ENCODE results near the gene PHLDA1. TPM values are rescaled to one million over a fixed set of nuclear protein-coding genes. Genes with fewer than 3 reads are reported as not detected.

PHLDA1 gene
- total and polyA plus RNA-seq, 7 donors = 2.4 to 10.9 (median 5.3) TPM

DNA sequence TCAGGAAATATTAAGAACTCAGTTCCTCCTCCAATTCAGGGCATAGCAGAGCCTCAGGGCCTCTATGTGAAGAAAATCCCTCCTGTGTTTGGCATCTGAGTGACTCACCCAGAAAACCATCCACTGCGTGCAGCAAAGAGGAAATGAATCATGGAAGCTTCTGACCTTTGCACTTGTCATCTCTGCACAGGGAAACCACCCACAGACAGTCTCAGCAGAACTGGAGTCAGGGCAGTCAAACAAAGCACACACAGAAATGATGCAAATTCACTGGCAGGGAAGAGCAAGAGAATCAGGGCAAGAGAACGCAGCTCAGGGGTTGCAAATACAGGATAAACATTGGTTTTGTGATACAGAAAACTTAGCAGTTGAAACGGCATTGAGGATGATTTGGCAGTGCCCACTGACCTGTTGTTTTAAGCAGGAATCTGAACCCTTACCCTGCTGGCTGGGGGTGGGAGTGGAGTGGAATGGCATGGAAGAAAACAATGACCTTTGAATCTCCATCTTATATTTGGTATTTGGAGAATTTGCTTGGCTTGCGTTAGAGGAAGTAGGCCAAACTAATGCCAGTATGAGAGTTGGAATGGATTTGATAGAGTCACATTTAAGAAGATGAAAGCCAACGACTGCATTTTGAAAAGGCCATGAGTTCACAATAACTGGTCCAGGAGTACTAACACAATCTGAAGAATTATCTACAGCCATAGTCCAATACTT, 53.5 kb downstream of the PHLDA1 start:
- 2 to 30% methylated on average over 5 of the region's 5 CpGs for WGBS, 2 donors
- H3K4me3 ChIP-seq = no peak overlapping the region
- no peaks in the 10 kb centered on the region for H3K36me3 ChIP-seq
- intact Hi-C loops (cut with DNase I) = no loop called here
- peak in 2 of 4 donors; percentile 35 to 51 for TF ChIP-seq EP300 (IDR thresholded peaks at IDR 0.05)
- TF ChIP-seq, protein P1, sequence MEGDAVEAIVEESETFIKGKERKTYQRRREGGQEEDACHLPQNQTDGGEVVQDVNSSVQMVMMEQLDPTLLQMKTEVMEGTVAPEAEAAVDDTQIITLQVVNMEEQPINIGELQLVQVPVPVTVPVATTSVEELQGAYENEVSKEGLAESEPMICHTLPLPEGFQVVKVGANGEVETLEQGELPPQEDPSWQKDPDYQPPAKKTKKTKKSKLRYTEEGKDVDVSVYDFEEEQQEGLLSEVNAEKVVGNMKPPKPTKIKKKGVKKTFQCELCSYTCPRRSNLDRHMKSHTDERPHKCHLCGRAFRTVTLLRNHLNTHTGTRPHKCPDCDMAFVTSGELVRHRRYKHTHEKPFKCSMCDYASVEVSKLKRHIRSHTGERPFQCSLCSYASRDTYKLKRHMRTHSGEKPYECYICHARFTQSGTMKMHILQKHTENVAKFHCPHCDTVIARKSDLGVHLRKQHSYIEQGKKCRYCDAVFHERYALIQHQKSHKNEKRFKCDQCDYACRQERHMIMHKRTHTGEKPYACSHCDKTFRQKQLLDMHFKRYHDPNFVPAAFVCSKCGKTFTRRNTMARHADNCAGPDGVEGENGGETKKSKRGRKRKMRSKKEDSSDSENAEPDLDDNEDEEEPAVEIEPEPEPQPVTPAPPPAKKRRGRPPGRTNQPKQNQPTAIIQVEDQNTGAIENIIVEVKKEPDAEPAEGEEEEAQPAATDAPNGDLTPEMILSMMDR (IDR thresholded peaks at IDR 0.05) = no peak
- TF ChIP-seq POLR2AphosphoS5 (IDR thresholded peaks at IDR 0.05) = peak; percentile 44 to 84 (median 62)
- no peak for TF ChIP-seq POLR2A (IDR thresholded peaks at IDR 0.05)
- peak overlapping the region; percentile 53 to 71 (median 67) for H3K27ac ChIP-seq
- no peaks in the 10 kb centered on the region for H3K27me3 ChIP-seq
- peaks cover 0 to 18% (median 14%) of the 10 kb centered on the region in 4 donors for H3K4me1 ChIP-seq
- H3K9me3 ChIP-seq = no peaks in the 10 kb centered on the region
- peak; percentile 75 for DNase-seq

DNA sequence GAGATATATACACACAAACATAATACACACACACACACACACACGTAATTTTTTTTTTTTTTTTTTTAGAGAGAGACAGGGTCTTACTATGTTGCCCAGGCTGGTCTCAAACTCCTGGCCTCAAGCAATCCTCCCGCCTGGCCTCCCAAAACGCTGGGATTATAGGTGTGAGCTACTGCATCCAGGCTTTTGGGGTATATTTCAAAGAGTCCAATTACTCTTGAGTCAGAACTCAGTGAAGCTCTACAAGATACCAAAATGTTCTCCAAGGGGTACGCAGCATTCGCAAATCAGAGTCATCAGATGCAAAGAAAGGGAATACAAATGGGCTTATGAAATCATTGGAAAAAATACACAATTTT, 54.0 kb downstream of the PHLDA1 start:
- DNase-seq = no peak
- intact Hi-C loops (cut with DNase I) = no loop called here
- Histone ChIP-seq H3K4me3 (no peak overlapping the region), H3K9me3 (no peaks in the 10 kb centered on the region), H3K36me3 (no peaks in the 10 kb centered on the region), H3K27me3 (no peaks in the 10 kb centered on the region), H3K4me1 (peaks cover 0 to 18% (median 14%) of the 10 kb centered on the region in 4 donors), H3K27ac (peak overlapping the region; percentile 53 to 71 (median 62))
- TF ChIP-seq POLR2AphosphoS5 (IDR thresholded peaks at IDR 0.05) (no peak), POLR2A (IDR thresholded peaks at IDR 0.05) (no peak), EP300 (IDR thresholded peaks at IDR 0.05) (no peak)
- TF ChIP-seq, protein P1 (IDR thresholded peaks at IDR 0.05) = no peak
- 60 to 70% methylated on average over 5 of the region's 5 CpGs for WGBS, 2 donors

DNA sequence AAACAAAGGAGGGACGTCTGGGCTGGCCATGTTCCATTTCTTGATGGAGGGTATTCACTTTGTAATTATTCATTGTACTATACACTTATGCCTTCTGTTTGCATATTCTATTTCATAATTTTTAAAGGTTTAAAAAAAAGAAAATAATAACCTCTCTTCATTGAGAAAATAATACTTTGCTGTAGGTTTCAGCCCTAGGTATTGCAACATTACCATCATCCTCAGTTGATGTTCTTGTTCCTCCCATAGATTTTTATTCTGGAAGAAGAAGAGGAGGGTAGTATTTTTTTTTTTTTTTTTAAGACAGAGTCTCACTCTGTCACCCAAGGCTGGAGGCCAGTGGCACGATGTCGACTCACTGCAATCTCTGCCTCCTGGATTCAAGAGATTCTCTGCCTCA, 54.7 kb downstream of the PHLDA1 start:
- Histone ChIP-seq H3K4me1 (peaks cover 0 to 18% (median 14%) of the 10 kb centered on the region in 4 donors), H3K4me3 (no peak overlapping the region), H3K27me3 (no peaks in the 10 kb centered on the region), H3K27ac (peak overlapping the region in 3 of 4 donors; percentile 55 to 71 (median 70)), H3K9me3 (no peaks in the 10 kb centered on the region), H3K36me3 (no peaks in the 10 kb centered on the region)
- no peak for DNase-seq
- intact Hi-C loops (cut with DNase I) = no loop called here
- 67 to 86% methylated on average over 3 of the region's 3 CpGs for WGBS, 2 donors
- TF ChIP-seq POLR2A (IDR thresholded peaks at IDR 0.05) = no peak

GRCh38 chr12:75976113-75976512, 55.5 kb downstream of the PHLDA1 start:
- WGBS, 2 donors = 76 to 81% methylated on average over 3 of the region's 3 CpGs
- H3K4me3 ChIP-seq = no peak overlapping the region
- H3K4me1 ChIP-seq = peaks cover 0 to 18% (median 14%) of the 10 kb centered on the region in 4 donors
- no peaks in the 10 kb centered on the region for H3K36me3 ChIP-seq
- H3K9me3 ChIP-seq = no peaks in the 10 kb centered on the region
- TF ChIP-seq EP300 (IDR thresholded peaks at IDR 0.05) (no peak), POLR2AphosphoS5 (IDR thresholded peaks at IDR 0.05) (no peak), POLR2A (IDR thresholded peaks at IDR 0.05) (no peak)
- TF ChIP-seq, protein P1 (IDR thresholded peaks at IDR 0.05) = no peak
- no peak overlapping the region for H3K27ac ChIP-seq
- intact Hi-C loops (cut with DNase I) = no loop called here
- H3K27me3 ChIP-seq = no peaks in the 10 kb centered on the region
- DNase-seq = no peak

GRCh38 chr12:75975702-75976101, 55.9 kb downstream of the PHLDA1 start:
- WGBS, 2 donors = 61 to 83% methylated on average over 2 of the region's 2 CpGs
- Histone ChIP-seq H3K4me1 (peaks cover 0 to 18% (median 14%) of the 10 kb centered on the region in 4 donors), H3K27me3 (no peaks in the 10 kb centered on the region), H3K4me3 (no peak overlapping the region), H3K9me3 (no peaks in the 10 kb centered on the region), H3K36me3 (no peaks in the 10 kb centered on the region), H3K27ac (no peak overlapping the region)
- TF ChIP-seq EP300 (IDR thresholded peaks at IDR 0.05) = no peak
- TF ChIP-seq POLR2AphosphoS5 (IDR thresholded peaks at IDR 0.05) = no peak
- TF ChIP-seq, protein P1 (IDR thresholded peaks at IDR 0.05) = no peak
- TF ChIP-seq POLR2A (IDR thresholded peaks at IDR 0.05) = no peak
- intact Hi-C loops (cut with DNase I) = no loop called here
- DNase-seq = no peak

Other genes starting within 250 kb of the PHLDA1 start
- gene NAP1L1, start 52.9 kb upstream of the PHLDA1 start, total RNA-seq = 100 to 1,000 TPM; 321 to 424 (median 333) TPM
- gene NAP1L1, start 52.9 kb upstream of the PHLDA1 start, polyA plus RNA-seq = 100 to 1,000 TPM; 103 to 296 (median 230) TPM